SK-MEL-5 (cell line): Measurements from ENCODE around the gene PTPRN. TPM values are rescaled to one million over a fixed set of nuclear protein-coding genes. Genes with fewer than 3 reads are reported as not detected.
A peak's percentile ranks its signal among the peaks of the same experiment; 100 is the strongest.

Experiments used
- DNase-seq: peaks from one replicate; pipeline ENCODE4 v3.0.0-alpha.2; 2016; ENCODE audit warnings: low read depth, low spot score
- in situ Hi-C: cut with HindIII; loops from 2 replicates; pipeline ENCODE4 v1.10.0; 2016; ENCODE audit warnings: low sequenced_read_pairs, high pct_unique_total_duplicates, low pct_unique_long_range_greater_than_20kb
- polyA plus RNA-seq, 2 experiments: library from polyadenylated mRNA; depleted of rRNA; stranded (reverse); fragments of >200 nt; gene quantifications; 2 replicates each; pipeline ENCODE4 v1.2.3, GENCODE V29; 2015
- total RNA-seq: library from RNA; depleted of rRNA; stranded (reverse); fragments of >200 nt; shearing (Covaris generic); gene quantifications from 2 replicates; pipeline ENCODE4 v1.2.3, GENCODE V29; 2014; rRNA removed

Gene PTPRN
- 1.5 and 2.8 TPM in 2 replicates for total RNA-seq
- polyA plus RNA-seq (2015; cell fraction: cytosol; rRNA removed), result 8.8 and 13.2 TPM in 2 replicates
- 1.9 and 9.1 TPM in 2 replicates for polyA plus RNA-seq (2015; cell fraction: nucleus; rRNA removed)

DNA sequence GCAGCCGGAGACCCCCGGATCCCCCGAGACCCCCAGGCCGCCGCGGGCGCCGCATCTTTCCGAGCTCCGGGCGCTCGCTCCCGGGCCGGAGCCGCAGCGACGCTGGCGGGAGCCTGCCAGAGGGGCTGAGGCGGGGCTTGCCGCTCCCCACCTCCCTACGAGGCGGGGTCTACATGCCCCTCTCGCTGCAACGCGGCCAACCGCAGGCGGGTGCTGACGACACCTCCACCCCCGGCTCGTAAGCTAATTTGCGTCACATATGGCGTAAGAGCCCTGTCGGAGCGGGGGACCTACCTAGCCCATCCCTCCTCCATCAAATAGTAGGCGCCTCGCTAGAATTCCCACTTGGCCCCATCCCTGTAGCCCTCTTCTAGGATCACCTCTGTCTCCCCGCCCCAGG lies at the start of gene PTPRN:
Gene PTPRN (minus strand): TSS at position 124 of the 400 bp plus-strand sequence. CDS start 69 bp downstream, at position 55.
- in situ Hi-C loops, result no loop called here

DNA sequence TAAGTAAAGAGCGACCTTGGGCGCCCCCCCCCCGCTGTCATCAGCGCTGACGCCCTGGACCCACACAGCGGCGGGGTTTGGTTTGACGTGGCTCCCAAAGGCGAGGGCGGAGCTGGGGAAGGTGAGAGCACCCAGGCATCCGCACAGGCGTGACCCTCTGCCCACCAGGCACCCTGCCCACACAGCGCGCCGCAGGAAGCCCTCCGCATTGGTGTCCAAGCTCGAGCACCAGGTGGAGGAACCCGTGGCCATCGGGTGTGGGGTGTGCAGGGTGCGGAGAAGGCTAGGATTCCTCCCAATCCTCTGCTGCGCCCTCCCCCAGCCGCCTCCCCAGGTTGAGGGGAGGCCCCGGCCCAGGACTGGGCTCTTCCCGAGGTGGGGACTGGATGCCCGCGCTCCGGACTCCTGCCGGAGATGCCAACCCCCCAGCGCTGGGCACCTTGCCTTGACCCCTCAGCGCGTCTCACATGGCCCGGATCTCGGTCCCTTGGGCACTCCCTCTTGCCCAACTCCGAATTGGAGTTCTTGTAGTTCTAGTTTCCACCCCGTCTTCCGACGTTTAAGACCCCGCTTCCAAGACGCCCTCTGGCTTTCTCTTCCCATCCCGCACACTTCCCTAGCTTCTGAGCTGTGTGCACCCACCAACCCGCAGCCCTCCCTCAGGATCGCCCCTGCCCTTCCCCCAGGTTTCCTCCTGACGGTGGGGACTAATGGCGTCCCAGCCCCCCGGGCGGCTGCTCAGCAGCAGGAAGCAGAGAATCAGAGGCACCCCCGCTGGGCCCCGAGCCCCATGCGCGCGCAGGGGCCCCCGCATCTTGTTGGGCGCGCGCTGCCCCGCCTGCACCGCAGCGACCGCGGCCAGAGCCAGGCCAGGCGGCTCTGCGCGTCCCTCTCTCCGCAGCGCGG lies 49.2 kb upstream of the PTPRN start:
- in situ Hi-C loops, result no loop called here
- DNase-seq, result no peak

More for the DNA sequence above, at the start of gene PTPRN:
- DNase-seq, result no peak

DNA sequence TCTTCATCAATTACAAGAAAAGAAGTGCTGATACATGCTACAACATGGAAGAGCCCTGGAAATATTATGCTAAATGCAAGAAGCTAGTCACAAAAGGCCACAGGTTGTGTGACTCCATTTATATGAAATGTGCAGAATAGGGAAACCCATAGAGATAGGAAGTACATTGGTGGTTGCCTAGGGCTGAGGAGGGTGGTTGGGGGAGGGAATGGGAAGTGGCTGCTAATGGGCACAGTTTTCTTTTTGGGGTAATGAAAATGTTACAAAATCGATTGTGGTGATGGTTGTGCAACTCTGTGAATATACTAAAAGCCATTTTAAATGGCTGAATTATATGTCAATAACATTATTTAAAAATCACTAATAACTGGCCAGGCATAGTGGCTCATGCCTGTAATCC lies 47.6 kb upstream of the PTPRN start:
- DNase-seq, result no peak
- in situ Hi-C loops, result no loop called here

DNA sequence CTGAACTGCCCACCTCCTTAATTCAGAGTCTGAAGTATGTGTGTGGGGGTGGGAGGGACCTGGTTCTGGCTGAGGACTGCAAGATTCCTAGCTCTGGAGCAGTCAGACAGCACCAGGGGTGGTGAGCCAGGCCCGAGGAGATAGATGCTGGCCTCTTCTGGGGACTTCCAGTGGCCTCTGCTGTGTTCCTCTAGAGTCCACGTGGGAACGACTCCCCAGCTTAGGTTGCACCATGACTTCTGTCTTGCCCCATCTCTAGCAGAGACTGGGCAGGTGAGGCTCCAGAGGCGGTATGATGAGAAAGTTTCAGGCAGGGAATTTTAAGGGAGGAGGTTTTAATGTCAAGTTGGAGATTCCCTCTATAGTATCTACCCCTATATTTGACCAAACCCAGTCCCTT lies 45.4 kb upstream of the PTPRN start:
- in situ Hi-C loops, result no loop called here
- DNase-seq, result no peak

DNA sequence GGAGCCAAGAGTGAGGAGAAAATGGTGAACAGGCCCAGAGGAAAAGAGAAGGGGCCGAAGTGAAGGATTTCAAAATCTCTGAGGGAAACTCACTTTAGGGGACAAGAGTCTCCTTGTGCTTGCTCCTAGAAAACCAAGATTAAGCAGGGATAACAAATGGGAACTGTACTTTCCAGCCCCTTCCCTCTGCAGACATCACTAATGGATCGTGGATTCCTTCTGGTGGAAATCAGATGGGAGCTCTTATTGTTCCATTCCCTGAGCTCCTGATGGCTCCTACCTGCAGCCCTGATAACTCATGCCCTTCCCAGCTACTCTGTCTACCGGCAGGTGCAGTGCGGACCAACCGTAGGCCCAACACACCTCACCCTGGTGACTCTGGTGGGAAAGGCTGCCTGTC lies 43.9 kb upstream of the PTPRN start:
- in situ Hi-C loops, result no loop called here
- DNase-seq, result no peak

DNA sequence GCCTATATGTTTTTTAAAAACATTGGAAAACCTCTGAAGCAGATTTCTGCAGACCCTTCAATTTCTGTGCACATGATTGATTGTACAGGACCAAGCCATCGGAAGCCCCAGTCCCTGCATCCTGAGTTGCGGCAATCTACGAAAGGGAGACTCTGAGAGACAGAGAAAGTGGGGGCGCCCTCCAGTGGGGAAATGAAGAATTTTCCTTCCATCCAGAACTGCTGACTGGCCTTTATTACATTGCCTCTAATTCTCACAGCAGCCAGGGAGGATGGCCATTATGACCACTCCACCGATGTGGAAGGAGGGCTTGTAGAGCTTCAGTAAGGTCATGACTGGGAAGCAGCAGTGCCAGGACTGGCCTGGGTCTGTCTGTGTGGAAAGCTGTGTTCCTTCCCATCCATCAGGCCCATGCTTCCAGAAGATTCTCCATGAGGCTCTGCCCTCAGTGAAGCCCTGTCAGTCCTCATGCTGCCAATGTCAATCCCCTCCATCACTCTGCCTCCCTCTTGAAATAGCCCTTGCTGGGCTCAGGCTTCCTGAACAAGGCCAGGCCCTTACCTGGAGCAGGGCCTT lies 43.3 kb upstream of the PTPRN start:
- in situ Hi-C loops, result no loop called here
- DNase-seq, result peak; percentile 84

DNA sequence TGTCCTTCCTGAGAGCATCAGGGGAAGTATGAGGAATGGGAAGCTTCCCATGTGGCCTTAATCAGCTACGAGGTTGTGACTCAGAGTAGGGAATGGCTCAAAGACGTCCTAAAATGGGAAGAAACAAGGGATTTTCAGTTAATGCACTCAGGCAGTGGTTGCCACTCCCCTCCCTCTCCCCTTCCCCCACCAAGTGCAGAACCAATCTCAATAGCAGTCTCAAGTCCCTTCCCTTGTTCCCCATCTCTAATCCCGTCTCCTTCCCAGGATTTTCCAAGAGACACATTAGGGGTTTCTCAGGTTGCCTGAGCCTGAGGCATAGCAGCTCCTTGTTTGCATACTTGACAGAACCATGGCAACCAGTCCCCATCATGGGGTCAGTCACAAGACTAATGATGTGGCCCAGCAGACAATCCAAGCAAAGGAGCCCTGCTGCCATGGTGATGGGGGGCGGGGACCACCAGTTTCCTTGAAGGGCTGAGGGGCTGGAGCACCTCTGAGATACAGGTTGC lies 41.6 kb upstream of the PTPRN start:
- peak; percentile 42 for DNase-seq
- in situ Hi-C loops, result no loop called here

DNA sequence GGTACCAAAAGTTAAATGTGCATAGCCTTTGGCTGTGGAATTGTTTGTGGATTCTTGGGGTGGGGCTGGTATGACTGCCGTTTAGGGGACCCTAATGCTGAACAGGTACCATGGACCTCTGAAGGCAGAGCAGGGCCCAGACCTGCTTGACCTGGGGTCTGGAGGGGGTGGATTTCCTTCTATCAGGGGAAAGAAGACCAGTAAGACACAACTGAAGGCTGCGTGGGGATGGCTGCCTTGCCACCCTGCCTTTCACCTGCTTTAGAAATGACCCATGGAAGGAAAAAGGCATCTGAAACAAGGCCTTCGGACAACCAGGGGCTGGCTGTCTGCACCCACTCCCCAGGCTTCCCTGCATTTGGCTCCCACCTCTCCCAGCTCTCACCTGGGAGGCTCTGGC lies 41.0 kb upstream of the PTPRN start:
- DNase-seq, result no peak

DNA sequence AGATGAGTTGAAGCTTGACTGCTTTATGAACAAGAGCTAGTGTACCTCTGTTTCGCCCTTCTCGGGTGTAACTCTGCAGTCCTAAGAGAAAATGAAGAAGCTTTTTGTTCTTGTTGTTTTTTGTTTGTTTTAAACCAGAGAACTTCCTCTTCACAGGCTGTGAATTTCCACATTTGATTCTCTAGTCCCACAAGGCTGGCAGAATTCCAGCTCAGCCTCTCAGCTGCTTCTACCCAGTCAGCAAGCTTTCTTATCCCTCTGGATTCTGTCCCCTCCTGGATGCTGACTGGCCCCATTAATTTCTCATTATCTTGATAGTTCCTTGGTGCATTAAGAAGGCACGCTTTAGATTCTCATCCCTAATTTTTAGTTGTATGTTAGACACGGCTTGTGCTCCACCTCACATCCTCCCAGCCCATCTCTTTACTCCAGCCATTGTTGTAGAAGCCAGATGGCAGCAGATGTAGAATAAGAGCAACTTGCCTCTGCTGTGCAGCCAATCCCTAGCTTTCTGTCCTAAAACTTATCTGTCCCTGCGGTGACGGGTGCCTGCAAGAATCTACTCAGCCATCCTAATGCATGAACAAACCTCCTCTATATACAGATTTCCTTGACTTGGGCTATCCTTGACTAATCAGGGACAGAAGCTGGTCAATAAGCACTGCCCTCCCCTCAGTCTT lies 35.7 kb upstream of the PTPRN start:
- peak; percentile 65 for DNase-seq
- in situ Hi-C loops, result no loop called here

More for the DNA sequence above, 41.0 kb upstream of the PTPRN start:
- in situ Hi-C loops, result no loop called here

DNA sequence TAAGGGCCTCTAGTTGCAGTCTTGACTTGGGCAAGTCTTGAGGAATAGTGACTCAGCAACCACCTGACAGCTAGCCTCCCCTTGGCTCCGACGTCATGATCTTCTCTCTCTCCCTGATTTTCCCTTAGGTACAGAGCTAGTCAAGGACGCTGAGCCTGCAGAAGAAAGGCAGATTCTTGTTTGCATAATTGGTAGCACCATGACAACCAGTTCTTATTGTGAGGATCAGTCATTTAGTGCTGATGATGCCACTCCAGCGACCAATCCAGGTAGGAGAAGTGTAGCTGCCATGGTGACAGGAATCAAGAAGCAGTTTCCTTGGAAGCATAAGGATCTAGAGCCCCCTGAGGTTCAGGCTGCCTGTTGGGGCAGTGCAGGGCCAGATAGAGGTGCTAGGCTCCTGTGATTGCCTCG lies 26.2 kb upstream of the PTPRN start:
- peak; percentile 38 for DNase-seq
- in situ Hi-C loops, result no loop called here

DNA sequence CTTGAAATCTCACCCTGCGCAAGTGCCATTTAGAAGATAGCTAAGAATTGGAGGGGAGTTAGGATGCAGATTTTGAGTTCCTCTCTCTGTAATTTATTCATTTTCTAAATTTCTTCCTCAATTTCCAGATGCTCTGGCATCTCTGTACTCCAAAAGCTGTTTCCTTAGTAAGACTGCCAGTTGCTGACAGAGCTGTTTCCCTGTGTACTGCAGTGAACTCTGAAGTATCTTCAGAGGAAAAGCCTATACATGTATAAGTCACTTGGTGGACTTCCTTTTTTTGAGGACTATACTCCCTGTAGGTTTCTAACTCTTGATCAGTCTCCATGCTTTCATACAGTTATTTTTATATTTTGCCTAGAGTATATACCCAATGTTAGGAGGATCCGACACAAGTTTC lies 24.9 kb upstream of the PTPRN start:
- no peak for DNase-seq
- in situ Hi-C loops, result no loop called here

DNA sequence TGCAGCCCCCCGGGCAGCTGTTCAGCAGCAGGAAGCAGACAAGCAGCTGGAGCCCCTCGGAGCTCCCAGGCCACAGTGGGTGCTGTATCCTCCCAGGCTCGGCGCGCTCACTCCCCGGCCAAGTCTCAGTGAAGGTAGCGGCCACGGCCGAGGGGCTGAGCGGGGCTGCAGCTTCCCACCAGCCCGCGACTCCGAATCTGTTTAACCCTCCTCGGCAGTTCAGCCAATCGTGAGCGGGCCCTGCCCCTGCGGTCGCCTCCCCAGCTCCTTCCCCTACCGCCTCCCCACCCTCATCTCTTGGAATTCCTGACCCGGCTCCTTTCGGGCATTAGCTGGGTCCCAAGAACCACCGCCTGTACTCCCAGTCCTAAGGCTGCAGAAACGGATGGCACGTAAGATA lies 23.3 kb upstream of the PTPRN start, which contains the start of gene RESP18:
Gene RESP18 (minus strand): TSS at position 203 of the 400 bp plus-strand sequence.
- in situ Hi-C loops, result no loop called here
- DNase-seq, result no peak

DNA sequence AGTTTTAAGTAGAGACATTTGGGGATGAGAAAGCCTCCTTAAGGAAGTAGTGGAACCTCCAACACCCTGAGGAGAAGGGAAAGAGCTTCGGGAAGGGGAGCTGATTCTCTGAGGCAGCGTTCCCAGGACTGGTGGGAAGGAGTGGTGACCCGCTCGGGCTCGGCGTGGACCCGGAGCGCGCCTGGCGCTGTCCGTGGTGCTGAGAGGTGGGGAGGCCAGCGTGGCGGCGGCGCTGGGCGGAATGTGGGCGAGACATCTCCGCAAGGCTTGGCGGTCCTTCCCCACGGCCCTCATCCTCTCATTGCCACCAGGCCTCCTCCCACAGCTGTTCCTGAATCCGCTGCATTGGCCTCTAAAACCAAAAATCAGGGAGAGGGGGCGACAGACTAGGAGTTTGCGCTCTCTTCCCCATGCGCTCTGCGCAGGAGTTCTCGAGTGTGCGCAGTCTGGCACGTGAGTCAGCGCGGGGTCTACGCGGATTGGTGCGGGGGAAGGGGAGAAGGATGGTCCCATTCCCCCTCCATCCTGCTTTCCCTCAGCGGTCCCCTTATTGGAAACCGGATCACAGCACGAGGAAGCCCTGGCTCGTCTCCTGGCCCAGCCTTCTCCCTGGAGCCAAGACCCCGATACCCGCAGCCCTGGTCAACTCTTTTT lies 22.5 kb upstream of the PTPRN start:
- in situ Hi-C loops, result no loop called here
- no peak for DNase-seq

DNA sequence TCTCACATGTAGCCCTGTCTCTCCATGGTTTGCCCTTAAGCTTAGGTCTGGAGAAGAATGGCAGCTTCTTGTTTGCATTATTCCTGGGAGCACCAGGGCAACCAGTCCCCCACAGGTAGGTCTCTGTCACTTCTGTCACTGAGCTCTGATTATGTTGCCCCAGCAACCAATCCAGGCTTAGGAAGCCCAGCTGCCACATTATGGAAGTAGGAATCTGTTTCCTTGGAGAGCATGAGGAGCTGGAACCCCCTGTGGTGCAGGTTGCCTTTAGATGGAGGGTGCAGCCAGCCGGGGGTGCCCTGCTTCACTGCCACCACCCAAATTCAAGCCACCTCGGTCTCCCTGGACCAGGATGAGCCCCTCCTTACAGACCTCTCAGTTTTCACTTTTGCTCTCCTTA lies 18.5 kb upstream of the PTPRN start:
- in situ Hi-C loops, result no loop called here
- no peak for DNase-seq

DNA sequence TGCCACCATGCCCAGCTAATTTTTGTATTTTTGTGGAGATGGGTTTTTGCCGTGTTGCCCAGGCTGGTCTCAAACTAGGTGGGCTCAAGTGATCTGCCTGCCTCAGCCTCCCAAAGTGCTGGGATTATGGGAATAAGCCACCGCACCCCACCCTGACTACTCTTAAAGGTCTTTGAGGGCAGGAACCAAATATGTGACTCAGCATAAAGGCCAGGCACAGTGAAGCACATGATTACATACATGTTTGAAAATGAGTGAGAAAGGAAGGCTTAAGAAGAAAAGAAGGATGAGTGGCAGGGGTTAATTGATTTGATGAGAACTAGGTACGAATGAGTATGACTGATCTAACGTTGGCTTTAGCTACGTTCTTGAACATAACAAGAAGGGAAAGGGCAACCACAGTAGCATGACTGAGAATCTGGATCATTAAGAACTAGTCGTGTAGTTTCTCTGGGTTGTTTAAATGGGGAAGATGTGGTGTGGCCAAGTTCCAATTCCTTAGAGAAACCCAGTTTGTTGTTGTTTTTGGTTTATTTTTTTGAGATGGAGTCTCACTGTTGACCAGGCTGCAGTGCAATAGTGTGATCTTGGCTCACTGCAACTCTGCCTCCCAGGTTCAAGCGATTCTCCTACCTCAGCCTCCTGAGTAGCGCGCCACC lies 16.6 kb upstream of the PTPRN start:
- in situ Hi-C loops, result no loop called here
- no peak for DNase-seq

DNA sequence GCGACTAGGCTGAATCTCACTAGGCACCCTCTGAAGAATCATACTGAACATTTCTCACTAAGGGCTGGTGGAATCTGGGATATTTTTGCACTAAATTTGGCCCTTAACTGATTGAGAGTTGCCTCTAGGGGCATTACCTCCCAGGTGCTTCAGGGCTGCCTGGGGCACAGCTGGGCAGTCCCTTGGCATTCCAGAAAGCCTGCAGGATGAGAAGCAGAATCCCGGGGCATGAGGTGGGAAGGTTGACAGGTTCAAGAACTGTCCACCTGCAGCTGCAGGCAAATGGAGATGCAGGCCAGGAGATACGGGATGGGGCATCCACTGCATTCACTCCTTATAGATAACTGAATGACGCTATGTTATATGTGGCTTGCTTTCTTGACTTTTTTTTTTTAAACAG lies 15.9 kb upstream of the PTPRN start:
- no peak for DNase-seq
- in situ Hi-C loops, result no loop called here

DNA sequence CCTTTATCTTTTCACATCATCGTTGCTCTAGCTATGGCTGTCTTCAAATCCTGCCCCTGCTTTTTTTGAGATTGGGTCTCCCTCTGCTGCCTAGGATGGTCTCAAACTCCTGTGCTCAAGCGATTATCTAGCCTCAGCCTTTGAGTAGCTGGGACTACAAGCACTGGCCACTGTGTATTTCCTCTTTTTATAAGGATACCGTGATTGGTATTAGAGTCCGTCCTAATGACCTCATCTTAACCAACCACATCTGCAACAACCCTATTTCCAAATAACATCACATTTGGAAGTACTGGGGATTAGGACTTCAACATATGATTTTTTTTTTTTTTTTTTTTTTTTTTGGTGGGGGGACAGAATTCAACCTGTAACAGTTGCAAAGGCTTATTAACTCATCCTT lies 14.2 kb upstream of the PTPRN start:
- in situ Hi-C loops, result no loop called here
- no peak for DNase-seq
